Measurements from ENCODE around the gene LDB1. TPM values are rescaled to one million over a fixed set of nuclear protein-coding genes. Genes with fewer than 3 reads are reported as not detected.

Gene LDB1
- total and polyA plus RNA-seq, 2 of the 13 experiments (the other 11 are each of a cell fraction or from before 2014, with no cell fraction given) = 17.2 to 45.5 TPM

DNA sequence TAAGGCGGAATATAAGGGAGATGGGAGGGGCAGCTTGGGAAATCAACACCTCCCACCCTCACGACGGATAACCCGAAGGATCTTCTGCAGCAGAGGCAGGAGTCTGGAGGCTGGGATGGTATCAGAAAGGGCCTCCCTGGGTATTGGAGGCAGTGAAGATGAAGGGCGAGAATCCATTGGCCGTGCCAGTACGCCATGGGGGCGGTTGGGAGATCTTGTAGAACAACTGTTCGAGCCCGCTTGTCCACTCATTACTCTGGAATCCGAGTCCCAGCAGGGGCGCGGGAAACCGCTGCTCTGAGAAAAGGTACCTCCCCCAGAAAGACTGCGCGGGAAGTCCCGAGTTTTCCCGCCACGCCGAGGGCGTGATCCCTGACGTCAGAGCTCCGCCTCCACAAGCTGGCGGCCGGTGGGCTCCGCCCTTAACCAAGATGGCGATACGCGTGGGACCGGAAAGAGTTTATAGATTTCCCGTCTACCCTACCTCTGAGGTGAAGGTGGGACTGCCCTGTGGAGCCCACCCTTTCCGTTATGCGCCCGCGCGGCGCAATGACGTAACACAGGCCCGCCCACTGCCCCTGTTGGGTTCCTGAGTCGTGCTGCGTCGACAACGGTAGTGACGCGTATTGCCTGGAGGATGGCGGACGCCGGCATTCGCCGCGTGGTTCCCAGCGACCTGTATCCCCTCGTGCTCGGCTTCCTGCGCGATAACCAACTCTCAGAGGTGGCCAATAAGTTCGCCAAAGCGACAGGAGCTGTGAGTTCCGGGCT is 31.8 kb upstream of the LDB1 start, which contains the start of gene NOLC1 (continued):
- TF ChIP-seq GLI4 (CRISPR knock-in tag; IDR thresholded peaks at IDR 0.05; ENCODE audit: borderline replicate concordance) = peak; percentile 94; the same call in 1 of the 2 replicates
- TF ChIP-seq, protein P1, sequence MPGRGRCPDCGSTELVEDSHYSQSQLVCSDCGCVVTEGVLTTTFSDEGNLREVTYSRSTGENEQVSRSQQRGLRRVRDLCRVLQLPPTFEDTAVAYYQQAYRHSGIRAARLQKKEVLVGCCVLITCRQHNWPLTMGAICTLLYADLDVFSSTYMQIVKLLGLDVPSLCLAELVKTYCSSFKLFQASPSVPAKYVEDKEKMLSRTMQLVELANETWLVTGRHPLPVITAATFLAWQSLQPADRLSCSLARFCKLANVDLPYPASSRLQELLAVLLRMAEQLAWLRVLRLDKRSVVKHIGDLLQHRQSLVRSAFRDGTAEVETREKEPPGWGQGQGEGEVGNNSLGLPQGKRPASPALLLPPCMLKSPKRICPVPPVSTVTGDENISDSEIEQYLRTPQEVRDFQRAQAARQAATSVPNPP (CRISPR knock-in tag; IDR thresholded peaks at IDR 0.05) = 0 out of 2 replicates have a peak, but pooled peaks have one; percentile 88
- peak; percentile 93 for TF ChIP-seq POLR2G (IDR thresholded peaks at IDR 0.05; ENCODE audit: low read depth, low read length)
- TF ChIP-seq PAF1 (CRISPR knock-in tag; IDR thresholded peaks at IDR 0.05) = no peak
- peak; percentile 53; the same call in 1 of the 2 replicates for TF ChIP-seq ZNF761 (CRISPR knock-in tag; conservative IDR thresholded peaks at IDR 0.05)
- no peak for TF ChIP-seq ZNF674 (CRISPR knock-in tag; IDR thresholded peaks at IDR 0.05; ENCODE audit: low read depth)
- no peak for TF ChIP-seq ZNF562 (CRISPR knock-in tag; IDR thresholded peaks at IDR 0.05; ENCODE audit: borderline replicate concordance)
- TF ChIP-seq ONECUT2 (CRISPR knock-in tag; IDR thresholded peaks at IDR 0.05) = peak; percentile 72
- 0 out of 2 replicates have a peak, but pooled peaks have one; percentile 61 for TF ChIP-seq ZNF234 (CRISPR knock-in tag; conservative IDR thresholded peaks at IDR 0.05)
- TF ChIP-seq ZNF160 (CRISPR knock-in tag; IDR thresholded peaks at IDR 0.05) = peak; percentile 77
- TF ChIP-seq, protein P2, sequence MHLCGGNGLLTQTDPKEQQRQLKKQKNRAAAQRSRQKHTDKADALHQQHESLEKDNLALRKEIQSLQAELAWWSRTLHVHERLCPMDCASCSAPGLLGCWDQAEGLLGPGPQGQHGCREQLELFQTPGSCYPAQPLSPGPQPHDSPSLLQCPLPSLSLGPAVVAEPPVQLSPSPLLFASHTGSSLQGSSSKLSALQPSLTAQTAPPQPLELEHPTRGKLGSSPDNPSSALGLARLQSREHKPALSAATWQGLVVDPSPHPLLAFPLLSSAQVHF (CRISPR knock-in tag; IDR thresholded peaks at IDR 0.05) = peak; percentile 73; the same call in 1 of the 2 replicates
- TF ChIP-seq ZSCAN29 (CRISPR knock-in tag; conservative IDR thresholded peaks at IDR 0.05) = no peak
- TF ChIP-seq, protein P3, sequence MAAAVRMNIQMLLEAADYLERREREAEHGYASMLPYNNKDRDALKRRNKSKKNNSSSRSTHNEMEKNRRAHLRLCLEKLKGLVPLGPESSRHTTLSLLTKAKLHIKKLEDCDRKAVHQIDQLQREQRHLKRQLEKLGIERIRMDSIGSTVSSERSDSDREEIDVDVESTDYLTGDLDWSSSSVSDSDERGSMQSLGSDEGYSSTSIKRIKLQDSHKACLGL (CRISPR knock-in tag; IDR thresholded peaks at IDR 0.05) = peak; percentile 88
- TF ChIP-seq ZSCAN30 (CRISPR knock-in tag; IDR thresholded peaks at IDR 0.05) = 0 out of 2 replicates have a peak, but pooled peaks have one; percentile 62
- TF ChIP-seq, protein P4, sequence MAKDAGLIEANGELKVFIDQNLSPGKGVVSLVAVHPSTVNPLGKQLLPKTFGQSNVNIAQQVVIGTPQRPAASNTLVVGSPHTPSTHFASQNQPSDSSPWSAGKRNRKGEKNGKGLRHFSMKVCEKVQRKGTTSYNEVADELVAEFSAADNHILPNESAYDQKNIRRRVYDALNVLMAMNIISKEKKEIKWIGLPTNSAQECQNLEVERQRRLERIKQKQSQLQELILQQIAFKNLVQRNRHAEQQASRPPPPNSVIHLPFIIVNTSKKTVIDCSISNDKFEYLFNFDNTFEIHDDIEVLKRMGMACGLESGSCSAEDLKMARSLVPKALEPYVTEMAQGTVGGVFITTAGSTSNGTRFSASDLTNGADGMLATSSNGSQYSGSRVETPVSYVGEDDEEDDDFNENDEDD (CRISPR knock-in tag; IDR thresholded peaks at IDR 0.05; ENCODE audit: borderline replicate concordance) = peak; percentile 98
- TF ChIP-seq, protein P5, sequence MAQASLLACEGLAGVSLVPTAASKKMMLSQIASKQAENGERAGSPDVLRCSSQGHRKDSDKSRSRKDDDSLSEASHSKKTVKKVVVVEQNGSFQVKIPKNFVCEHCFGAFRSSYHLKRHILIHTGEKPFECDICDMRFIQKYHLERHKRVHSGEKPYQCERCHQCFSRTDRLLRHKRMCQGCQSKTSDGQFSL (CRISPR knock-in tag; IDR thresholded peaks at IDR 0.05) = no peak
- TF ChIP-seq SMYD3 (CRISPR knock-in tag; IDR thresholded peaks at IDR 0.05) = peak; percentile 89
- peak; percentile 86 for TF ChIP-seq ZNF790 (CRISPR knock-in tag; IDR thresholded peaks at IDR 0.05; ENCODE audit: borderline replicate concordance)
- no peak for TF ChIP-seq NONO (IDR thresholded peaks at IDR 0.05)
- peak; percentile 96 for TF ChIP-seq NONO (CRISPR knock-in tag; conservative IDR thresholded peaks at IDR 0.05)
- TF ChIP-seq MIER2 (CRISPR knock-in tag; IDR thresholded peaks at IDR 0.05) = peak; percentile 52; the same call in 1 of the 2 replicates
- TF ChIP-seq, protein P6, sequence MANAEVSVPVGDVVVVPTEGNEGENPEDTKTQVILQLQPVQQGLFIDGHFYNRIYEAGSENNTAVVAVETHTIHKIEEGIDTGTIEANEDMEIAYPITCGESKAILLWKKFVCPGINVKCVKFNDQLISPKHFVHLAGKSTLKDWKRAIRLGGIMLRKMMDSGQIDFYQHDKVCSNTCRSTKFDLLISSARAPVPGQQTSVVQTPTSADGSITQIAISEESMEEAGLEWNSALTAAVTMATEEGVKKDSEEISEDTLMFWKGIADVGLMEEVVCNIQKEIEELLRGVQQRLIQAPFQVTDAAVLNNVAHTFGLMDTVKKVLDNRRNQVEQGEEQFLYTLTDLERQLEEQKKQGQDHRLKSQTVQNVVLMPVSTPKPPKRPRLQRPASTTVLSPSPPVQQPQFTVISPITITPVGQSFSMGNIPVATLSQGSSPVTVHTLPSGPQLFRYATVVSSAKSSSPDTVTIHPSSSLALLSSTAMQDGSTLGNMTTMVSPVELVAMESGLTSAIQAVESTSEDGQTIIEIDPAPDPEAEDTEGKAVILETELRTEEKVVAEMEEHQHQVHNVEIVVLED (CRISPR knock-in tag; IDR thresholded peaks at IDR 0.05; ENCODE audit: borderline replicate concordance) = peak; percentile 94
- TF ChIP-seq KLF15 (CRISPR knock-in tag; IDR thresholded peaks at IDR 0.05; ENCODE audit: borderline replicate concordance) = peak; percentile 79; the same call in 1 of the 2 replicates
- TF ChIP-seq ZNF543 (CRISPR knock-in tag; IDR thresholded peaks at IDR 0.05) = peak; percentile 52
- TF ChIP-seq ZNF230 (CRISPR knock-in tag; IDR thresholded peaks at IDR 0.05) = no peak; the same call in 1 of the 2 replicates
